G401.6 (cell line): ENCODE results near the gene MAPK13.

Experiments used
- FAIRE-seq: peaks from 2 replicates; lab custom pipeline; 2012; peaks lifted over from hg19 to GRCh38; lab: Jason Lieb, UNC

MAPK13 gene

GRCh38 chr6:36155662-36156061 is 25.3 kb downstream of the MAPK13 start:
- FAIRE-seq = no peak

GRCh38 chr6:36160147-36160760 is 29.9 kb downstream of the MAPK13 start:
- no peak for FAIRE-seq

GRCh38 chr6:36169023-36170007 is 39.0 kb downstream of the MAPK13 start:
- FAIRE-seq = no peak

DNA sequence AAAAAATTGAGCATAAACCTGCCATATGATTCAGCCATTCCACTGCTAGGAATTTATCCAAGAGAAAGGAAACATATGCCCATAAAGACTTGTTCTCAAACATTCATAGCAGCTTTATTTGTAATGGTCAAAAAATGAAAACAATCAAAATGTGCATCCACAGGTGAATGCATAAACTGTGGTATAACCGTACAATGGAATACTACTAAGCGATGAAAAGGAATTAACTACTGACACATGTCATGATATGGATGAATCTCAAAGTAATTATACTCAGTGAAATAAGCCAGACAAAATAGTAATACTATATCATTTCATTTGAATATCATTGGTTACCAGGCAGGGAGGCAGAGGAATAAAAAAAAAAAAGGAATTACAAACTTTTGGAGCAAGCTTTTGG is 40.4 kb downstream of the MAPK13 start:
- FAIRE-seq = no peak

DNA sequence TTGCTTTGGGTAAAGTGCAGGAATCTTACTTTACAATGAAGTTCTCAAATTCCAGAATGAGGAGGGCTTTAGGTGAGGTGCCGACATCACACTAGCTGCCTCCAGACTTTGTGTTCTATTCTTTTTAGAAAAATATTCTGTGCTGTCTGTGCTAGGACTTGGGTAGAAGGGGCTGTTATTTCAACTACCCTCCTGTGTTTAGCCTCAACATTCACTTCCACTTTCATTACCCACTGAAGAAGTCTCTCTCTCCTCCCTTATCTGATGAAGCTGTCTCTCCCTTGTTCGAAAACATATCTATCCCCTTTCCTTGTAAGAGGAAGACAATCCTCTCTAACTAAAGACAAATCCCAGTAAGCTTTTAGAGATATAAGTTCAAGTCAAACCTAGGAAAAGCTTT is 41.3 kb downstream of the MAPK13 start:
- FAIRE-seq = no peak

- no peak for FAIRE-seq
These were observed 46.9 kb downstream of the MAPK13 start for GRCh38 chr6:36177166-36177565.

DNA sequence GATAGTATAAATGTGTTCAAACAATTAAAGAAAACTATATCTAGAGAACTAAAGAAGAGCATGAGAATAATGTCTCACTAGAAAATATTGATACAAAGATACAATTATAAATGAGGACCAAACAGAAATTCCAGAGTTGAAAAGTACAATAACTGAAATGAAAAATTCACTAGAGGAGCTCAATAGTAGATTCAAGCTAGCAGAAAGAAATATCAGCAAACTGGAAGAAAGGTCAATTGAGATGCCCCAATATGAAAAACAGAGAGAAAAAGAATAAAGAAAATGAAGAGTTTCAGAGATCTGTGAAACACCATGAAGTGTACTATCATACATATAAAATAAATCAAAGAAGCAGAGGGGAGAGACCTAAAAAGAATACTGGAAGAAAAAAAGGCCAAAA is 48.2 kb downstream of the MAPK13 start:
- no peak for FAIRE-seq

DNA sequence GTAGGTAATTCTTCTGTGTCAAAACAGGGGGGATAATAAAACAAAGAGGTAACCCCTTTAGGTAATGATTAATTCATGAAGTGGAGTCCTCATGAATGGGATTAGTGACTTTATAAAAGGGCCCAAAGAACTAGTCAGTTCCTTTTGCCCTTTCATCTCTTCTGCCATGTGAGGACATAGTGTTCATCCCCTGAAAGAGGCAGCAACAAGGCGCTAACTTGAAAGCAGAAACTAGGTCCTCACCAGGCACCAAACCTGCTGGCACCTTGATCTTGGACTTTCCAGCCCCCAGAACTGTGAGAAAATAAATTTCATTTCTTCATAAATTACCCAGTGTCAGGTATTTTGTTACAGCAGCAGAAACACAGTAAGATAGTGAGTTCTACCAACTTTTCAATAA is 49.8 kb downstream of the MAPK13 start:
- no peak for FAIRE-seq

DNA sequence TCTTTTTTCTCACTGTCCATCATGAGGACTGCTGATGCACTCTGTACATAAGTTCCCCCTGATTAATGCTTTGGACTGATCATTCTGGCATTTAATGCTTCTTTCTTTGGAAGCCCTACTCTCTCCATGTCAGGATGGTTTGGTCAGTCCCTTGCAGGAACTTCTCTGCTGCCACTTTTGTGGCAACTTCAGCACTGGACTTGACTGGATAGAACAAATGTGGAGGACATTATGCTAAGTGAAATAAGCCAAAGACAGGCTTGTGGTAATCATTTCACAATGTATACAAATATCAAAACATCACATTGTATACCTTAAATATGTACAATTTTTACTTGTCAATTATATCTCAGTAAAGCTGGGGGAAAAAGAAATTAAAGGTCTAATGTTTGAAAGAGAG is 54.0 kb downstream of the MAPK13 start:
- no peak for FAIRE-seq

DNA sequence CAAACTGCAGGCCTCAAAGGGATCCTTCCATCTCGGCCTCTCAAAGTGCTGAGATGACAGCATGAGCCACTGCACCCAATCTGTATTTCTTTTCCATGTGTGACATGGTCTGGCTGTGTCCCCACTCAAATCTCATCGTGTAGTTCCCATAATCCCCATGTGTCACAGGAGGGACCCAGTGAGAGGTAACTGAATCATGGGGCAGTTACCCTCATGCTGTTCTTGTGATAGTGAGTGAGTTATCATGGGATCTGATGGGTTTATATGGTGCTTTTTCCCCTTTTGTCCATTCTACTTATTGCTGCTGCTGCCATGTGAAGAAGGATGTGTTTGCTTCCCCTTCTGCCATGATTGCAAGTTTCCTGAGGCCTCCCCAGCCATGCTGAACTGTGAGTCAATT is 55.9 kb downstream of the MAPK13 start:
- FAIRE-seq = no peak

DNA sequence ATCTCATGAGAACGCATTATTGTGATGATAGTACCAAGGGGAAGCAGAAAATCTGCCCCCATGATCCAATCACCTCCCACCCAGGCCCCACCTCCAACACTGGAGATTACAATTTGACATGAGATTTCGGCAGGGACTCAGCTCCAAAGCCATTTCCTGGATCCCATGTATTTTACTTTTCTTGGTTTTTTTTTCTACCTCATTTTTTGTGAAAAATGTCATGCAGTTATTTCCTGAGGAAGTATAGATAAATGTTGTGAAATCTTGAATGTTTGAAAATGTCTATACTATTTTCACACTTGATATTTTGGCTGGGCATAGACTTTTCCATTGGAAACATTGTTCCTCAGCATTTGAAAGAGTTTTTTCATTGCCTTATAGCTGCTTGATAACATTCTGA is 57.1 kb downstream of the MAPK13 start:
- FAIRE-seq = no peak
